OCI-LY3 (cell line): ENCODE measurements around the gene CITED2.

Experiments
- H2AFZ ChIP-seq: fragments of 200-600, 300-600 bp; shearing (Covaris generic); 2 replicates; pipeline ENCODE4 v1.6.0; 2014; ENCODE audit warnings: antibody characterized with exemption, low read depth, low read length
- H3K27ac ChIP-seq: fragments of 200-600, 300-600 bp; sonication (generic); 2 replicates; pipeline ENCODE4 v1.5.1; 2014; ENCODE audit warnings: mild to moderate bottlenecking, low read length, moderate library complexity, mixed read lengths
- H3K27me3 ChIP-seq: fragments of 200-600, 300-600 bp; sonication (generic); 2 replicates; pipeline ENCODE4 v1.6.1; 2014; ENCODE audit warnings: low read depth, low read length, mixed read lengths
- H3K36me3 ChIP-seq: fragments of 200-600, 300-600 bp; sonication (generic); replicated peaks from 2 replicates; pipeline ENCODE3; 2014; ENCODE audit warnings: low read depth, low read length, mixed read lengths
- H3K4me1 ChIP-seq: fragments of 300-600, 200-600 bp; sonication (generic); 2 replicates; pipeline ENCODE4 v1.6.1; 2014; ENCODE audit warnings: low read length, mixed read lengths
- H3K4me2 ChIP-seq: fragments of 200-600, 300-600 bp; sonication (generic); 2 replicates; pipeline ENCODE4 v1.6.1; 2014; ENCODE audit warnings: low read length, mixed read lengths
- H3K4me3 ChIP-seq: fragments of 300-600, 200-600 bp; sonication (generic); 2 replicates; pipeline ENCODE4 v1.5.1; 2014; ENCODE audit warnings: antibody characterized with exemption, mild to moderate bottlenecking, low read length, moderate library complexity
- H3K79me2 ChIP-seq: fragments of 300-600, 200-600 bp; shearing (Covaris generic); 2 replicates; pipeline ENCODE4 v1.6.1; 2014; ENCODE audit warnings: mild to moderate bottlenecking, low read length, mixed read lengths
- H3K9ac ChIP-seq: fragments of 300-600, 200-600 bp; shearing (Covaris generic); 2 replicates; pipeline ENCODE4 v1.6.0; 2014; ENCODE audit warnings: mild to moderate bottlenecking, low read length, moderate library complexity
- H3K9me3 ChIP-seq: fragments of 200-600, 300-600 bp; shearing (Covaris generic); 2 replicates; pipeline ENCODE4 v1.6.1; 2014; ENCODE audit warnings: low read length, mixed read lengths; ENCODE audit not compliant: insufficient read depth
- H4K20me1 ChIP-seq: fragments of 200-600, 300-600 bp; sonication (generic); 2 replicates; pipeline ENCODE4 v1.6.1; 2016; ENCODE audit warnings: low read length, mixed read lengths; ENCODE audit not compliant: insufficient read depth
- EZH2phosphoT487 ChIP-seq: fragments of 200-600 bp; shearing (Covaris generic); IDR thresholded peaks from 2 replicates; pipeline ENCODE4 v1.6.1; 2018; ENCODE audit warnings: antibody characterized with exemption, mixed run types, low read depth
- TF ChIP-seq, protein P1 (sequence below): fragments of 200-600, 300-600 bp; sonication (generic); IDR thresholded peaks from 2 replicates; pipeline ENCODE4 v1.5.1; 2014; ENCODE audit warnings: antibody characterized with exemption, low read length, low read depth

The CITED2 gene

DNA sequence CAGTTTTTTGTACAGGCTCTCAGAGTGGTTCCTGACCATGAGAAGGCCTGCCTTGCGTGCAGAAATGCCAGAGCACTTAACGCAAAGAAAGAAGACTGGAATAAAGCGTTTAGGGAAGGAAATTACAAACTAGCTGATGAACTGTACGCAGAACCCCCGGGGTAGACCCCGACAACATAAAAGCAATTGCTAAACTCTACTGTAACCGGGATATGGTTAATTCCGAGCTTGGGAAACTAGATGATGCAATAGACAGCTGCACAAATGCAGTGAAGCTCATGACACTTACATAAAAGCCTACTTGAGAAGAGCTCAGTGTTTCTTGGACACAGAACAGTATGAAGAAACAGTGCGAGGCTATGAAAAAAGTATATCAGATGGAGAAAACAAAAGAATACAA is 35.7 kb downstream of the CITED2 start:
- Histone ChIP-seq H3K4me3 (no peak overlapping the region), H3K4me2 (no peak overlapping the region), H3K9ac (no peak overlapping the region), H3K27me3 (no peaks in the 10 kb centered on the region), H3K36me3 (no peaks in the 10 kb centered on the region), H3K27ac (no peak overlapping the region), H3K9me3 (no peaks in the 10 kb centered on the region), H4K20me1 (no peaks in the 10 kb centered on the region), H2AFZ (no peak overlapping the region), H3K4me1 (peaks cover 16% of the 10 kb centered on the region), H3K79me2 (no peaks in the 10 kb centered on the region)
- TF ChIP-seq, protein P1, sequence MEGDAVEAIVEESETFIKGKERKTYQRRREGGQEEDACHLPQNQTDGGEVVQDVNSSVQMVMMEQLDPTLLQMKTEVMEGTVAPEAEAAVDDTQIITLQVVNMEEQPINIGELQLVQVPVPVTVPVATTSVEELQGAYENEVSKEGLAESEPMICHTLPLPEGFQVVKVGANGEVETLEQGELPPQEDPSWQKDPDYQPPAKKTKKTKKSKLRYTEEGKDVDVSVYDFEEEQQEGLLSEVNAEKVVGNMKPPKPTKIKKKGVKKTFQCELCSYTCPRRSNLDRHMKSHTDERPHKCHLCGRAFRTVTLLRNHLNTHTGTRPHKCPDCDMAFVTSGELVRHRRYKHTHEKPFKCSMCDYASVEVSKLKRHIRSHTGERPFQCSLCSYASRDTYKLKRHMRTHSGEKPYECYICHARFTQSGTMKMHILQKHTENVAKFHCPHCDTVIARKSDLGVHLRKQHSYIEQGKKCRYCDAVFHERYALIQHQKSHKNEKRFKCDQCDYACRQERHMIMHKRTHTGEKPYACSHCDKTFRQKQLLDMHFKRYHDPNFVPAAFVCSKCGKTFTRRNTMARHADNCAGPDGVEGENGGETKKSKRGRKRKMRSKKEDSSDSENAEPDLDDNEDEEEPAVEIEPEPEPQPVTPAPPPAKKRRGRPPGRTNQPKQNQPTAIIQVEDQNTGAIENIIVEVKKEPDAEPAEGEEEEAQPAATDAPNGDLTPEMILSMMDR: no peak
- no peak for TF ChIP-seq EZH2phosphoT487

DNA sequence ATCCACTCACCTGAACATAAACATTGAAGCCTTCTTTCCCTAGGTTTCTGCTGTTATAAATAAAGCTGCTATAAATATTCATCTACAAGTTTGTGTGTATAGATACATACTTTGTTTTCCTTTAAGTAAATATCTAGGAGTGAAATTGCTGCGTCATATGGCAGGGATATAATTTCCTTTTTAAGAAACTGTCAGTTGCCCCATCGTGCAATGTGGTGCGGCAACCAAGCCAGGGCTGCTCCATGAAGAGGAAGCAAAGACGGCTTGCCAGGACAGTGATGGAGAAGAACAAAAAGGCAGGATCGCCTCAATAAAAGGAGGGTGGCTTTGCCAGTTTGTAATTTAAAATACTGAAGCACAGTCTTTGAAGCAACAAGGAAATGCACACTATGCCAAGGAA is 36.6 kb downstream of the CITED2 start:
- H3K9me3 ChIP-seq: no peaks in the 10 kb centered on the region
- H3K79me2 ChIP-seq: no peaks in the 10 kb centered on the region
- H3K27me3 ChIP-seq: no peaks in the 10 kb centered on the region
- H2AFZ ChIP-seq: no peak overlapping the region
- no peaks in the 10 kb centered on the region for H4K20me1 ChIP-seq
- no peak for TF ChIP-seq EZH2phosphoT487
- TF ChIP-seq, protein P1: no peak
- H3K36me3 ChIP-seq: no peaks in the 10 kb centered on the region
- no peak overlapping the region for H3K9ac ChIP-seq
- H3K4me3 ChIP-seq: no peak overlapping the region
- H3K4me2 ChIP-seq: no peak overlapping the region
- no peak overlapping the region for H3K27ac ChIP-seq
- H3K4me1 ChIP-seq: peaks cover 16% of the 10 kb centered on the region

DNA sequence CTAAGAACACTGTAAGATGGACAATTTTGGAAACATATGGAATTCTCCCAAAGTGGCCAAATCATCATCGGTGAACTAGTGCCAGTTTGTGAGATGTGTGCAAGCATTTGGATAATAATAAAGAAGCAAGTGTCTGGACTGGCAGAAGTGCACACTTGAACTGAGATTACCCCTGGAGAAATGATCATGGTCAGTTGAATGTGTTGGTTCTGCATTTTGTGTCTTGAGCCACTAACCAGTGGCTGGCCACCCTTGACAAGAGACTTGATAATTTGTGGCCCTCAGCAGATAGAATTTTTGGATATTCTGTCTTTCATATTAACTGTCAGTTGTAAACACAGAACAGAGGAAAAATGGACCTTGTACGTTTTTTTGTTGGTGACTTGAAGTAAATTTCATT is 37.4 kb downstream of the CITED2 start:
- no peaks in the 10 kb centered on the region for H3K79me2 ChIP-seq
- H3K27me3 ChIP-seq: no peaks in the 10 kb centered on the region
- no peaks in the 10 kb centered on the region for H3K36me3 ChIP-seq
- TF ChIP-seq, protein P1: no peak
- TF ChIP-seq EZH2phosphoT487: no peak
- no peaks in the 10 kb centered on the region for H4K20me1 ChIP-seq
- H3K9ac ChIP-seq: no peak overlapping the region
- H3K4me3 ChIP-seq: no peak overlapping the region
- H2AFZ ChIP-seq: peak overlapping the region; percentile 14; the same call in 1 of the 2 replicates
- peaks cover 16% of the 10 kb centered on the region for H3K4me1 ChIP-seq
- H3K4me2 ChIP-seq: peak overlapping the region; percentile 32; the same call in 1 of the 2 replicates
- H3K9me3 ChIP-seq: no peaks in the 10 kb centered on the region
- H3K27ac ChIP-seq: no peak overlapping the region

DNA sequence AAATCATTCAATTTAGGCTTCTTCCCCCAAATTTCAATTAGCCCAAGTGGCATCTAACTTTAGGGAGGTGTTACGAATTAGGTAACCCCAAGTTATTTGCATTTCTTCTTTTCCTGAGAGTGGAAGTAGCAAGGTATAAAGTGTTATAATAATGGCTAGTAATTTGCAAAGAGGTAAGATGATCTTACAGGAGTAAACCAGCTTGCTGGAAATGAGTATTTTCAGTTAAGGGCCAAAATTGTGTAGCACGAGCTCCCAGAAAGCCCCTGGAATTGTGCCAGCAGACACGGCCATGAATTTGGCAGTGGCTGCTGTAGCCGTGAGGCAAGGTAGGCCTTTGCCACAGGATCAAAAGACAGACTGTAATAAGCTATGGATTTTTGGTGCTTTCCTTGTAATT is 38.0 kb downstream of the CITED2 start:
- no peak overlapping the region for H3K27ac ChIP-seq
- no peaks in the 10 kb centered on the region for H3K9me3 ChIP-seq
- no peaks in the 10 kb centered on the region for H3K27me3 ChIP-seq
- H2AFZ ChIP-seq: peak overlapping the region; percentile 14; the same call in 1 of the 2 replicates
- H3K79me2 ChIP-seq: no peaks in the 10 kb centered on the region
- no peak for TF ChIP-seq EZH2phosphoT487
- TF ChIP-seq, protein P1: no peak
- H3K4me3 ChIP-seq: no peak overlapping the region
- no peaks in the 10 kb centered on the region for H4K20me1 ChIP-seq
- H3K4me1 ChIP-seq: peaks cover 16% of the 10 kb centered on the region
- H3K4me2 ChIP-seq: peak overlapping the region; percentile 32
- H3K36me3 ChIP-seq: no peaks in the 10 kb centered on the region
- H3K9ac ChIP-seq: no peak overlapping the region
